Pancreas (tissue), 10 donors: Measurements from ENCODE around the gene PVALEF. TPM values are rescaled to one million over a fixed set of nuclear protein-coding genes. Genes with fewer than 3 reads are reported as not detected.

Experiments used
- ATAC-seq, 4 donors: fragments of 200-7000 bp; cut with Tn5 transposase; one replicate each; pipeline versions ENCODE4 v1.8.0 to v1.9.1; 2020; ENCODE audit warnings: mild to moderate bottlenecking in 4 of 4, moderate library complexity in 4 of 4
- DNase-seq, 6 donors: peaks; one replicate each; pipeline ENCODE4 v3.0.0-alpha.2; 2020
- FAIRE-seq: peaks from 2 replicates; lab custom pipeline; 2012; peaks lifted over from hg19 to GRCh38; lab: Jason Lieb, UNC
- H3K27ac ChIP-seq, 4 donors: fragments of 200-600 bp; sonication (generic); 1 replicate in 3 of 4; 2 replicates in 1 of 4; pipeline versions ENCODE4 v1.5.0 to v1.8.0; 2020
- H3K27me3 ChIP-seq, 4 donors: fragments of 200-600 bp; one replicate each; pipeline ENCODE4 v1.8.0; 2021
- H3K36me3 ChIP-seq, 3 donors: fragments of 200-600 bp; sonication (generic) in 1 of 3; one replicate each; pipeline versions ENCODE4 v1.5.0 to v1.8.0; 2020 to 2021
- H3K4me1 ChIP-seq, 3 donors: fragments of 200-600 bp; one replicate each; pipeline ENCODE4 v1.8.0; 2021
- H3K4me3 ChIP-seq, 4 donors: fragments of 200-600 bp; sonication (generic) in 2 of 4; one replicate each; pipeline versions ENCODE4 v1.5.0 to v1.8.0; 2020 to 2021
- H3K9me3 ChIP-seq, 4 donors: fragments of 200-600 bp; one replicate each; pipeline ENCODE4 v1.8.0; 2021
- WGBS, 2 donors: extraction: QIAGEN DNeasy Blood & Tissue Kit; methylation state at CpG; one replicate each; pipeline ENCODE4 v1.1.7; 2013; 5-methylcytosine and 5-hydroxymethylcytosine counted together
- intact Hi-C, 3 donors: fragments of 100-400 bp; cut with DNase I; formaldehyde crosslinking; loops; one replicate each; pipeline versions ENCODE4 v1.11.1 to v1.14.2; 2022
- polyA plus RNA-seq, 2 donors: library from polyadenylated mRNA; stranded (reverse); fragments of 200-250 nt; gene quantifications; one replicate each; pipeline ENCODE4 v1.2.3, GENCODE V29; 2013
- total RNA-seq, 6 donors: library from RNA; stranded (reverse); fragmentation: NEBNext Ultra II Directional in 4 of 6; extraction: Animal tissue kit (Norgen Biotek cat#: 25700) in 4 of 6; gene quantifications; one replicate each; pipeline versions ENCODE4 v1.2.1 to v1.2.4, GENCODE V29; 2021 to 2023
- TF ChIP-seq, protein P1 (sequence below), 4 donors: fragments of 200-600 bp; sonication (generic) in 3 of 4; IDR thresholded peaks; one replicate each; pipeline versions ENCODE4 v1.5.0 to v1.8.0; 2021; ENCODE audit warnings: antibody characterized with exemption in 4 of 4
- donor health status: healthy with polysubstance abuse.
- donor health status: DM: no; HTN: no; CAD: no; lungs with moderate emphysema.
- donor health status: DM: no; HTN: no; CAD: no.
- donor health status: control.
- donor health status: control.
- donor health status: Bipolar disorder and iron deficiency.
- donor health status: DM: yes; HTN: yes; CAD: no.
- donor health status: DM: no; HTN: no; CAD: no.
- donor health status: DM: no; HTN: no; CAD: no.
- donor health status: DM: yes; HTN: yes; CAD: no.

The PVALEF gene
- total and polyA plus RNA-seq, 8 donors = 0.11 to 0.51 (median 0.17) TPM; not detected in 2

DNA sequence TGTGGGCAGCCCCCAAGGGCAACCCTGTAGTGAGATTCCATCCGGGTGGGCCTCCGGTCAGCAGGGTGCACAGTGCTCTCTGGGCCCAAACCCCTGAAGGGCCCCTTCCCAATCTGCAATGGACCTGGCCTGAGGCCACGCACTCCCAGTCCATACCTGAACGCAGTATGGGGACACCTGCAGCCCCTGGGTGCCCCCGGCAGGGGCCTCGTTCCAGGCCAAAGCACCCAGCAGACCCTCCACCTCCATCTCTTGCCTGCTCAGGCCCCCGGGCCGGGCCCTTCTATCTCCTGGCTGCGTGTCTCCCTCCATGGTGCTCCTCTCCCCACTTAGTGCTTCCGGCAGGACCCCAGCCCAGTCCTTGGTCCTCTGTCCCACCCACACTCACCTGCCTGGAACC is 18.0 kb downstream of the PVALEF start:
- WGBS, 2 donors = 85 to 89% methylated on average over 9 to 10 of the region's 10 CpGs
- TF ChIP-seq, protein P1, sequence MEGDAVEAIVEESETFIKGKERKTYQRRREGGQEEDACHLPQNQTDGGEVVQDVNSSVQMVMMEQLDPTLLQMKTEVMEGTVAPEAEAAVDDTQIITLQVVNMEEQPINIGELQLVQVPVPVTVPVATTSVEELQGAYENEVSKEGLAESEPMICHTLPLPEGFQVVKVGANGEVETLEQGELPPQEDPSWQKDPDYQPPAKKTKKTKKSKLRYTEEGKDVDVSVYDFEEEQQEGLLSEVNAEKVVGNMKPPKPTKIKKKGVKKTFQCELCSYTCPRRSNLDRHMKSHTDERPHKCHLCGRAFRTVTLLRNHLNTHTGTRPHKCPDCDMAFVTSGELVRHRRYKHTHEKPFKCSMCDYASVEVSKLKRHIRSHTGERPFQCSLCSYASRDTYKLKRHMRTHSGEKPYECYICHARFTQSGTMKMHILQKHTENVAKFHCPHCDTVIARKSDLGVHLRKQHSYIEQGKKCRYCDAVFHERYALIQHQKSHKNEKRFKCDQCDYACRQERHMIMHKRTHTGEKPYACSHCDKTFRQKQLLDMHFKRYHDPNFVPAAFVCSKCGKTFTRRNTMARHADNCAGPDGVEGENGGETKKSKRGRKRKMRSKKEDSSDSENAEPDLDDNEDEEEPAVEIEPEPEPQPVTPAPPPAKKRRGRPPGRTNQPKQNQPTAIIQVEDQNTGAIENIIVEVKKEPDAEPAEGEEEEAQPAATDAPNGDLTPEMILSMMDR (IDR thresholded peaks at IDR 0.05) = no peak
- intact Hi-C loops = no loop called here

DNA sequence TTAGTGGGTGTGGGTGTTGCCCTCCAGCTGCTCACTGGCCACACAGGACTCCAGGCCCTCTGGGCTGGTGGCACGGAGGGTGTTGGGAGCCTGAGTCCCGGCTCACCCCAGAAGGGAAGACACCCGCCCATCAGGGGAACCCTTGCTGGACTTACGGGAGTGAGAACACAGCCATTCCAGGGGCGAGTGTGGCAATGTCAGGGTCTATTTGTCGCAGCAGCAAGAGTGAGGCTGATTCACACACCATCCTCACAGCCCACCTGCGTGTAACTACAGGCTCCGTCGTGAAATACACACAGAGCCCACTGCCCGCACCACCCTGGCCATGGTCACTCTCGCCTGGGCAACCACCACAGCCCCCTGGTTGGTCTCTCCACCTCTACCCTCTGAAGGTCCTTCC is 18.5 kb downstream of the PVALEF start:
- DNase-seq (peak in 1 of 6 donors; percentile 22), ATAC-seq (no peak), FAIRE-seq (no peak)
- TF ChIP-seq, protein P1 (IDR thresholded peaks at IDR 0.05) = no peak
- 90 to 95% methylated on average over 11 of the region's 11 CpGs for WGBS, 2 donors
- Histone ChIP-seq H3K27me3 (no peaks in the 10 kb centered on the region), H3K27ac (no peak overlapping the region), H3K9me3 (no peaks in the 10 kb centered on the region), H3K36me3 (no peaks in the 10 kb centered on the region), H3K4me3 (no peak overlapping the region), H3K4me1 (no peaks in the 10 kb centered on the region)
- intact Hi-C loops = no loop called here

More for the DNA sequence above, 18.0 kb downstream of the PVALEF start:
- no peaks in the 10 kb centered on the region for H3K4me1 ChIP-seq
- no peak overlapping the region for H3K27ac ChIP-seq
- no peaks in the 10 kb centered on the region for H3K36me3 ChIP-seq
- H3K9me3 ChIP-seq = no peaks in the 10 kb centered on the region
- peak in 2 of 6 donors; percentile 22 to 55 for DNase-seq
- H3K27me3 ChIP-seq = no peaks in the 10 kb centered on the region
- FAIRE-seq = no peak
- no peak for ATAC-seq
- H3K4me3 ChIP-seq = no peak overlapping the region

DNA sequence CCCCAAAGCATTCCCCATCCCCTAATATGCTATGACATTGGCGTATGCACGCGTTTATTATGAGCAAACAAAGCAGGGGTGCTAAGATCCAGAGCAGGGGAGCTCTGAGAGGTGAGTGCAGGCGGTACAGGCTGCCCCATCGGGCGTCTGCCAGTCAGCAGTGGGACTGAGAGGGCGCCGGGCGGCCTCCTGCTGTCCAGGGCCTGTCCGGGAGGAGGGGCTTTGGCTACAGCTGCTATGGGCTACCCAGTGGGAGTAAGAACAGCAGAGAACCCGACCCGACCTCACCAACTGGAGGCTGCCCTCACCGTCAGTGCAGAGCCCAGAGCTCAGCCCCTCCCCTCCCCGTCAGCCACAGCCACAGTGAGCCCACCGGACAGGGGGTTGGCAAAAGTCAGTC is 19.2 kb downstream of the PVALEF start:
- TF ChIP-seq, protein P1 (IDR thresholded peaks at IDR 0.05) = no peak
- H3K27ac ChIP-seq = no peak overlapping the region
- H3K9me3 ChIP-seq = no peaks in the 10 kb centered on the region
- peak in 2 of 6 donors; percentile 12 to 20 for DNase-seq
- ATAC-seq = no peak
- no peaks in the 10 kb centered on the region for H3K36me3 ChIP-seq
- FAIRE-seq = no peak
- no peaks in the 10 kb centered on the region for H3K4me1 ChIP-seq
- H3K4me3 ChIP-seq = no peak overlapping the region
- H3K27me3 ChIP-seq = no peaks in the 10 kb centered on the region
- intact Hi-C loops = no loop called here
- 24 to 27% methylated on average over 14 to 15 of the region's 15 CpGs for WGBS, 2 donors

DNA sequence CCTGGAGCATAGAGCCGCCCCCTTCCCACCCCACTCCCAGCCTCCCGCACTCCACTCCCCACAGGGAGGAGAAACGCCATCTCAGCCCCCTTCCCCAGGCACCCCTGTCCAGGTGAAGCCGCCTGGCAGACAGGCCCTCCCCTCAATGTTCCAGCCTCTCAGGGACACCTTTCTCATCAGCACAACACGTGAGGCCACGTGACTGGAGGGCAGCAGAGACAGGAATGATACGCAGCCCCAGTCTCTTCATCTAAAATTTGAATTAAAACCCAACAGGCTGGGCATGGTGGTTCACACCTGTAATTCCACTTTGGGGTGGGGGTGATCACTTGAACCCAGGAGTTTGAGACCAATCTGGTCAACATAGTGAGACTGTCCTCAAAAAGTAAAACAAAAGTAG is 20.9 kb downstream of the PVALEF start:
- Histone ChIP-seq H3K9me3 (no peaks in the 10 kb centered on the region), H3K4me1 (no peaks in the 10 kb centered on the region), H3K27me3 (no peaks in the 10 kb centered on the region), H3K4me3 (no peak overlapping the region), H3K36me3 (no peaks in the 10 kb centered on the region), H3K27ac (no peak overlapping the region)
- intact Hi-C loops = no loop called here
- 64 to 70% methylated on average over 7 of the region's 7 CpGs for WGBS, 2 donors
- FAIRE-seq = no peak
- no peak for ATAC-seq
- peak in 1 of 6 donors; percentile 7 for DNase-seq
- TF ChIP-seq, protein P1 (IDR thresholded peaks at IDR 0.05) = no peak

DNA sequence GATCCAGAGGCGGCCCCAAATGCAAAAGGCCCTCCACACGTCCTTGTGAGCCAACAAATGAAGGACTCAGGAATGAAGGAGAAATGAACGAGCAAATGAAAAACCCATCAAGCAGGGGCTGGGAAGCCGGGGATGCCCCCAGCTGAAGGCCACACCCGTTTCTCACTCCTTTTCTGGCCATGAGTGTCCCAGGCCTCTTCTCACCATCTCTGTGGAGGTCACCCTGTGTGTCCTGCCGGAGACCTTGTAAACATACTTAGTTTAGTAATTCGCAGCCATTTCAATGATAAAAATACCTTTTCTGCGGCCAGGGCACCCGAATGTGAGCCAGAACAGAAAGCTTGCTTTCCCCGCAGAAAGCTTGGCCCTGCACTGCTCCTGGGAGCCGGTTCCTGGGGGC is 21.8 kb downstream of the PVALEF start:
- no peak for FAIRE-seq
- 89 to 91% methylated on average over 11 of the region's 11 CpGs for WGBS, 2 donors

More for the DNA sequence above, 21.8 kb downstream of the PVALEF start:
- TF ChIP-seq, protein P1 (IDR thresholded peaks at IDR 0.05) = no peak
- ATAC-seq = no peak
- DNase-seq = no peak
- no peaks in the 10 kb centered on the region for H3K4me1 ChIP-seq
- intact Hi-C loops = no loop called here
- H3K27me3 ChIP-seq = no peaks in the 10 kb centered on the region
- H3K4me3 ChIP-seq = no peak overlapping the region
- no peak overlapping the region for H3K27ac ChIP-seq
- no peaks in the 10 kb centered on the region for H3K9me3 ChIP-seq
- no peaks in the 10 kb centered on the region for H3K36me3 ChIP-seq
